CD4-positive, alpha-beta T cell treated with Interleukin-6 at 100 ng/mL for 8 hours (primary cell): ENCODE data around the gene MNS1.
"Not testable (repeated sequence)": the region's sequence is repeated elsewhere in the genome, so short reads cannot be mapped to it uniquely, and the experiment has no call there.

Experiments used
- DNase-seq: peaks from one replicate; pipeline ENCODE4 v3.0.0-alpha.2; 2020; ENCODE audit warnings: mixed read lengths, low spot score

The MNS1 gene

GRCh38 chr15:56445746-56446145 is 19.2 kb downstream of the MNS1 start:
- no peak for DNase-seq

- no peak for DNase-seq
Observed at GRCh38 chr15:56442354-56442753, 22.6 kb downstream of the MNS1 start.

- no peak for DNase-seq
Observed at GRCh38 chr15:56440214-56440770, 24.6 kb downstream of the MNS1 start.

- no peak for DNase-seq
Observed at GRCh38 chr15:56432304-56432703, 32.6 kb downstream of the MNS1 start.

- no peak for DNase-seq
Observed at GRCh38 chr15:56428821-56429458, 36.0 kb downstream of the MNS1 start.

GRCh38 chr15:56425976-56426375 is 39.0 kb downstream of the MNS1 start:
- no peak for DNase-seq

- no peak for DNase-seq
Observed at GRCh38 chr15:56425276-56425675, 39.7 kb downstream of the MNS1 start.

GRCh38 chr15:56413114-56413733 is 51.7 kb downstream of the MNS1 start:
- not testable (repeated sequence) for DNase-seq

- DNase-seq: no peak
Observed at GRCh38 chr15:56411122-56411749, 53.7 kb downstream of the MNS1 start.

GRCh38 chr15:56410721-56411120 is 54.2 kb downstream of the MNS1 start:
- DNase-seq: no peak

GRCh38 chr15:56399209-56399608 is 65.7 kb downstream of the MNS1 start:
- not testable (repeated sequence) for DNase-seq

- not testable (repeated sequence) for DNase-seq
Observed at GRCh38 chr15:56397325-56397724, 67.6 kb downstream of the MNS1 start.

GRCh38 chr15:56394909-56395308 is 70.0 kb downstream of the MNS1 start:
- DNase-seq: no peak

GRCh38 chr15:56393277-56393676 is 71.7 kb downstream of the MNS1 start:
- DNase-seq: no peak

GRCh38 chr15:56390739-56391267 is 74.1 kb downstream of the MNS1 start:
- no peak for DNase-seq

GRCh38 chr15:56385908-56386307 is 79.0 kb downstream of the MNS1 start:
- no peak for DNase-seq

GRCh38 chr15:56383010-56383409 is 81.9 kb downstream of the MNS1 start:
- DNase-seq: no peak
